Tibial nerve (tissue), 3 donors: ENCODE data around the gene SLC39A10.

ENCODE experiments used
- POLR2A ChIP-seq, 2 donors: fragments of 450-650 bp; IDR thresholded peaks; one replicate each; pipeline ENCODE4 v1.6.1; 2017; ENCODE audit warnings: antibody characterized with exemption in 2 of 2, mild to moderate bottlenecking in 2 of 2, moderate library complexity in 2 of 2
- TF ChIP-seq, protein P1 (sequence below), 5 experiments: fragments of 200-600 bp in 3 of 5; fragments of 450-650 bp in 2 of 5; sonication (generic) in 3 of 5; IDR thresholded peaks; one replicate each; pipeline ENCODE4 v1.5.1; 2016 to 2019; ENCODE audit warnings: antibody characterized with exemption in 5 of 5, mild to moderate bottlenecking in 3 of 5, moderate library complexity in 2 of 5

DNA sequence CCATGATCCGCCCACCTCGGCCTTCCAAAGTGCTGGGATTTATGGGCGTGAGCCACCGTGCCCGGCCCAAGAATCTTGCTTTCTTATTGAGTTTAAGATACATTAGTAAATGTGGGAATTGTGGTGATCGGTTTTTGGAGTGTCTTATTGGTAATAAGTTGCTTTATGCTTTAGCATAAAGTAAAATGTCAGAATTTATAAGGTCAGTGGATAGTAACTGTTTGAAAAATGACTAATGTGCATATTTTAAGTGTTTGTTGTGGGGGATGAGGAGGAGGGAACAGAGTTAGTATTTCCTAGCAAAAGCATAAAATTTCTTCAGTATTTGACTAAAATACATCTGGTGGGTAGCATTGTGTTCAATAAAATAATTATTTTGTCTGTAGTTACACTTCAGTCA is 77.4 kb downstream of the SLC39A10 start:
- TF ChIP-seq POLR2A (IDR thresholded peaks at IDR 0.05) = no peak
- TF ChIP-seq, protein P1, sequence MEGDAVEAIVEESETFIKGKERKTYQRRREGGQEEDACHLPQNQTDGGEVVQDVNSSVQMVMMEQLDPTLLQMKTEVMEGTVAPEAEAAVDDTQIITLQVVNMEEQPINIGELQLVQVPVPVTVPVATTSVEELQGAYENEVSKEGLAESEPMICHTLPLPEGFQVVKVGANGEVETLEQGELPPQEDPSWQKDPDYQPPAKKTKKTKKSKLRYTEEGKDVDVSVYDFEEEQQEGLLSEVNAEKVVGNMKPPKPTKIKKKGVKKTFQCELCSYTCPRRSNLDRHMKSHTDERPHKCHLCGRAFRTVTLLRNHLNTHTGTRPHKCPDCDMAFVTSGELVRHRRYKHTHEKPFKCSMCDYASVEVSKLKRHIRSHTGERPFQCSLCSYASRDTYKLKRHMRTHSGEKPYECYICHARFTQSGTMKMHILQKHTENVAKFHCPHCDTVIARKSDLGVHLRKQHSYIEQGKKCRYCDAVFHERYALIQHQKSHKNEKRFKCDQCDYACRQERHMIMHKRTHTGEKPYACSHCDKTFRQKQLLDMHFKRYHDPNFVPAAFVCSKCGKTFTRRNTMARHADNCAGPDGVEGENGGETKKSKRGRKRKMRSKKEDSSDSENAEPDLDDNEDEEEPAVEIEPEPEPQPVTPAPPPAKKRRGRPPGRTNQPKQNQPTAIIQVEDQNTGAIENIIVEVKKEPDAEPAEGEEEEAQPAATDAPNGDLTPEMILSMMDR (IDR thresholded peaks at IDR 0.05) = no peak
